ENCODE measurements around the gene USP34. TPM values are rescaled to one million over a fixed set of nuclear protein-coding genes. Genes with fewer than 3 reads are reported as not detected.
A peak's percentile ranks its signal among the peaks of the same experiment; 100 is the strongest.

Gene USP34
- total and polyA plus RNA-seq, 2 donors (not counting 1 experiment from before 2014, with no cell fraction given): 52.4 to 129 TPM

DNA sequence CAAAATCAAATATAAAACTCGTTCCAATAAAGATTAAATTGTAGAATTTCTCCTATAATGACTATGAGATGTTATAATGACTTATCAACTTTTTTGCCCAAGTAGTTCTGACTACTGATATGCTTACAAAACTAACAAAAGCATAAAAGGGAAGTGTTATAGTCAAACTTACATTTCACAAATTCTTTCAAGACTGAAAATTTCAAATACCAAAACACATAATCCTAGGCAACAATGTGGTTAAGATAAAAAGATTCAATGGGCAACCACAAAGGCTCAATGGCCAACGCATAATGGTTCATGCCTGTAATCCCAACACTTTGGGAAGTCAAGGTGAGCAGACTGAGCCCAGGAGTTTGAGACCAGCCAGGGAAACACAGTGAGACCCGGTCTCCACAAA is 135.7 kb downstream of the USP34 start:
- Histone ChIP-seq H3K4me2 (ENCODE audit: extremely low read depth, insufficient read depth, low read length) (no peak overlapping the region), H3K27ac (ENCODE audit: insufficient read depth, low read length) (no peak overlapping the region), H3K9me3 (ENCODE audit: control insufficient read depth, insufficient read depth, low read depth, low read length) (no peaks in the 10 kb centered on the region), H2AFZ (ENCODE audit: low read length) (no peak overlapping the region), H3K9ac (ENCODE audit: insufficient read depth, low read length) (no peak overlapping the region), H3K4me3 (replicated peaks in 1 of 4; ENCODE audit: control extremely low read depth in 1 of 4, insufficient read depth in 1 of 4, low read depth in 3 of 4, low read length in 4 of 4) (no peak overlapping the region), H3K36me3 (ENCODE audit: control insufficient read depth, insufficient read depth, low read length) (peaks cover 2% of the 10 kb centered on the region), H3K79me2 (ENCODE audit: control insufficient read depth, insufficient read depth, low read length) (no peaks in the 10 kb centered on the region), H3K27me3 (ENCODE audit: control insufficient read depth, insufficient read depth, low read length) (no peaks in the 10 kb centered on the region), H3K4me1 (ENCODE audit: control insufficient read depth, extremely low read depth, insufficient read depth, low read length) (no peaks in the 10 kb centered on the region), H4K20me1 (ENCODE audit: control insufficient read depth, extremely low read depth, insufficient read depth, low read length) (no peaks in the 10 kb centered on the region)
- DNase-seq (ENCODE audit: low read depth in 2 of 2): peak in 1 of 2 donors; percentile 57
- no peak for TF ChIP-seq EZH2 (IDR thresholded peaks at IDR 0.05; ENCODE audit: low read length, missing control alignments)
- TF ChIP-seq, protein P1, sequence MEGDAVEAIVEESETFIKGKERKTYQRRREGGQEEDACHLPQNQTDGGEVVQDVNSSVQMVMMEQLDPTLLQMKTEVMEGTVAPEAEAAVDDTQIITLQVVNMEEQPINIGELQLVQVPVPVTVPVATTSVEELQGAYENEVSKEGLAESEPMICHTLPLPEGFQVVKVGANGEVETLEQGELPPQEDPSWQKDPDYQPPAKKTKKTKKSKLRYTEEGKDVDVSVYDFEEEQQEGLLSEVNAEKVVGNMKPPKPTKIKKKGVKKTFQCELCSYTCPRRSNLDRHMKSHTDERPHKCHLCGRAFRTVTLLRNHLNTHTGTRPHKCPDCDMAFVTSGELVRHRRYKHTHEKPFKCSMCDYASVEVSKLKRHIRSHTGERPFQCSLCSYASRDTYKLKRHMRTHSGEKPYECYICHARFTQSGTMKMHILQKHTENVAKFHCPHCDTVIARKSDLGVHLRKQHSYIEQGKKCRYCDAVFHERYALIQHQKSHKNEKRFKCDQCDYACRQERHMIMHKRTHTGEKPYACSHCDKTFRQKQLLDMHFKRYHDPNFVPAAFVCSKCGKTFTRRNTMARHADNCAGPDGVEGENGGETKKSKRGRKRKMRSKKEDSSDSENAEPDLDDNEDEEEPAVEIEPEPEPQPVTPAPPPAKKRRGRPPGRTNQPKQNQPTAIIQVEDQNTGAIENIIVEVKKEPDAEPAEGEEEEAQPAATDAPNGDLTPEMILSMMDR (conservative IDR thresholded peaks at IDR 0.05 in 1 of 2, IDR thresholded peaks at IDR 0.05 in 1 of 2; ENCODE audit: low read depth in 1 of 2, low read length in 2 of 2): no peak

DNA sequence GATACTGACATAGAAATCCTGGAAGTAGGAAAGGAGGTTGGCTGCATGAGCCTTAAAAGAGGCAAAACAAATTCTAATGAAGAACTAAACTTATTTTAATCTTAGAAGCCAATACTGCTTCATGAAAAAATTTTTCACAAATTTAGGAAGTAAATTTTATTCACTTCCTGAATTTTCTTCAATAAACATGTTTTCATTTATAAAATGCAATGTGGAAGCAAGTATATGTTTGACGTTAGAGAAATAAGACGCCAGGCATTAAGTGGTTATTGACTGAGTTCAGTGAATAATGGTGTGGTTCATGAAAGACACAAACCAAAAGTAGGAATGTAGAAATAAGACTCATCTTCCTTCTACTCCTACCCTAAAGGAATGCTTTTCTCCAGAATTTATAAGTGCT is 136.4 kb downstream of the USP34 start:
- no peaks in the 10 kb centered on the region for H3K79me2 ChIP-seq (ENCODE audit: control insufficient read depth, insufficient read depth, low read length)

DNA sequence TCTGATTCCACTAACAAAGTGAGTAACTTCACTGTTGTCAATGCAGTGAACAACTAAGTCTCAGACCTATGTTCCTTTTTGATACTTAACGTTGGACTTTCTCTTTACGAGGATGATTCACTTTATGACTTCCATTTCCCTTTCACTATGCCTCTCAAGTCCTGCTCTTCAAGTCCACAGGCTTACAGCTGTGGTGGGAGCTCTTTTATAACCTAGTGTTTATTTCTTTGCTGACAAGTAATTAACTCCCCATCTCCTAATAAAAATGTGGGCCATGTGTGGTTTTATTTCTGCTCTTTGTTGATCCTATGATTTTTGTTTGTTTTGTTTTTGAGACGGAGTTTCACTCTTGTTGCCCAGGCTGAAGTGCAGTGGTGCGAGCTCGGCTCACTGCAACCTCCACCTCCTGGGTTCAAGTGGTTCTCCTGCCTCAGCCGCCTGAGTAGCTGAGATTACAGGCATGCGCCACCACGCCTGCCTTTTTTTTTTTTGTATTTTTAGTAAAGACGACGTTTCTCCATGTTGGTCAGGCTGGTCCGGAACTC is 142.1 kb downstream of the USP34 start:
- Histone ChIP-seq H3K9ac (ENCODE audit: insufficient read depth, low read length) (no peak overlapping the region), H2AFZ (ENCODE audit: low read length) (no peak overlapping the region), H3K4me3 (replicated peaks in 1 of 4; ENCODE audit: control extremely low read depth in 1 of 4, insufficient read depth in 1 of 4, low read depth in 3 of 4, low read length in 4 of 4) (no peak overlapping the region), H3K79me2 (ENCODE audit: control insufficient read depth, insufficient read depth, low read length) (no peaks in the 10 kb centered on the region), H3K27ac (ENCODE audit: insufficient read depth, low read length) (no peak overlapping the region), H3K27me3 (ENCODE audit: control insufficient read depth, insufficient read depth, low read length) (no peaks in the 10 kb centered on the region), H4K20me1 (ENCODE audit: control insufficient read depth, extremely low read depth, insufficient read depth, low read length) (no peaks in the 10 kb centered on the region), H3K9me3 (ENCODE audit: control insufficient read depth, insufficient read depth, low read depth, low read length) (no peaks in the 10 kb centered on the region), H3K4me1 (ENCODE audit: control insufficient read depth, extremely low read depth, insufficient read depth, low read length) (no peaks in the 10 kb centered on the region), H3K36me3 (ENCODE audit: control insufficient read depth, insufficient read depth, low read length) (no peaks in the 10 kb centered on the region), H3K4me2 (ENCODE audit: extremely low read depth, insufficient read depth, low read length) (no peak overlapping the region)
- TF ChIP-seq, protein P1 (conservative IDR thresholded peaks at IDR 0.05 in 1 of 2, IDR thresholded peaks at IDR 0.05 in 1 of 2; ENCODE audit: low read depth in 1 of 2, low read length in 2 of 2): no peak
- TF ChIP-seq EZH2 (IDR thresholded peaks at IDR 0.05; ENCODE audit: low read length, missing control alignments): no peak
- DNase-seq (ENCODE audit: low read depth in 2 of 2): peak in 1 of 2 donors; percentile 21

More for the DNA sequence above, 136.4 kb downstream of the USP34 start:
- Histone ChIP-seq H3K9ac (ENCODE audit: insufficient read depth, low read length) (no peak overlapping the region), H3K36me3 (ENCODE audit: control insufficient read depth, insufficient read depth, low read length) (peaks cover 2% of the 10 kb centered on the region), H4K20me1 (ENCODE audit: control insufficient read depth, extremely low read depth, insufficient read depth, low read length) (no peaks in the 10 kb centered on the region), H3K4me1 (ENCODE audit: control insufficient read depth, extremely low read depth, insufficient read depth, low read length) (no peaks in the 10 kb centered on the region), H2AFZ (ENCODE audit: low read length) (no peak overlapping the region), H3K27ac (ENCODE audit: insufficient read depth, low read length) (no peak overlapping the region), H3K27me3 (ENCODE audit: control insufficient read depth, insufficient read depth, low read length) (no peaks in the 10 kb centered on the region), H3K4me3 (replicated peaks in 1 of 4; ENCODE audit: control extremely low read depth in 1 of 4, insufficient read depth in 1 of 4, low read depth in 3 of 4, low read length in 4 of 4) (no peak overlapping the region), H3K4me2 (ENCODE audit: extremely low read depth, insufficient read depth, low read length) (no peak overlapping the region), H3K9me3 (ENCODE audit: control insufficient read depth, insufficient read depth, low read depth, low read length) (no peaks in the 10 kb centered on the region)
- no peak for TF ChIP-seq EZH2 (IDR thresholded peaks at IDR 0.05; ENCODE audit: low read length, missing control alignments)
- TF ChIP-seq, protein P1 (conservative IDR thresholded peaks at IDR 0.05 in 1 of 2, IDR thresholded peaks at IDR 0.05 in 1 of 2; ENCODE audit: low read depth in 1 of 2, low read length in 2 of 2): no peak
- DNase-seq (ENCODE audit: low read depth in 2 of 2): no peak
